ENCODE results near the gene SLC12A8.

GRCh38 chr3:125163739-125164601, 48.6 kb downstream of the SLC12A8 start:
- TF ChIP-seq POLR2A (IDR thresholded peaks at IDR 0.05), result no peak
- TF ChIP-seq CTCF (IDR thresholded peaks at IDR 0.05), result peak in 1 of 6 experiments; percentile 8

All from adrenal gland (tissue), 5 donors.